Kidney (tissue), 14 donors: ENCODE data around the gene HTT-AS. TPM values are rescaled to one million over a fixed set of nuclear protein-coding genes. Genes with fewer than 3 reads are reported as not detected.

Experiments
- DNase-seq, 5 donors: peaks; one replicate each; pipeline ENCODE4 v3.0.0-alpha.2; 2013 to 2020
- FAIRE-seq: peaks from 2 replicates; lab custom pipeline; 2012; peaks lifted over from hg19 to GRCh38; lab: Jason Lieb, UNC
- H3K27ac ChIP-seq, 2 donors: one replicate each; pipeline ENCODE4 v1.7.0; 2013; ENCODE audit warnings: low read depth in 2 of 2, low read length in 2 of 2, inconsistent platforms in 1 of 2
- H3K27me3 ChIP-seq: one replicate; pipeline ENCODE4 v1.7.1; 2013; ENCODE audit warnings: low read length, inconsistent platforms; ENCODE audit not compliant: control insufficient read depth, insufficient read depth
- H3K36me3 ChIP-seq, 3 donors: one replicate each; pipeline versions ENCODE4 v1.7.0 to v1.7.1; 2013; ENCODE audit warnings: low read length in 3 of 3, control low read depth in 1 of 3, inconsistent platforms in 1 of 3; ENCODE audit not compliant: insufficient read depth in 3 of 3, control insufficient read depth in 2 of 3
- H3K4me1 ChIP-seq, 3 donors: one replicate each; pipeline versions ENCODE4 v1.7.0 to v1.7.1; 2013; ENCODE audit warnings: low read length in 3 of 3, inconsistent platforms in 1 of 3, low read depth in 1 of 3; ENCODE audit not compliant: control insufficient read depth in 2 of 3, insufficient read depth in 2 of 3
- H3K4me3 ChIP-seq, 3 donors: one replicate each; pipeline versions ENCODE4 v1.7.0 to v1.8.1; 2013; ENCODE audit warnings: low read length in 3 of 3, control low read depth in 1 of 3, inconsistent platforms in 1 of 3
- H3K9ac ChIP-seq, 3 donors: one replicate each; pipeline versions ENCODE4 v1.7.0 to v1.7.1; 2013; ENCODE audit warnings: low read length in 3 of 3, control low read depth in 1 of 3, inconsistent platforms in 1 of 3
- H3K9me3 ChIP-seq, 3 donors: one replicate each; pipeline versions ENCODE4 v1.7.0 to v1.7.1; 2013; ENCODE audit warnings: low read length in 3 of 3, control low read depth in 1 of 3, inconsistent platforms in 1 of 3; ENCODE audit not compliant: control insufficient read depth in 2 of 3, insufficient read depth in 1 of 3
- CTCF ChIP-seq: IDR thresholded peaks from 3 replicates; pipeline ENCODE4 v1.5.1; 2012; ENCODE audit warnings: mild to moderate bottlenecking, moderate library complexity, borderline replicate concordance; ENCODE audit not compliant: insufficient read depth; ENCODE audit errors: extremely low read depth
- intact Hi-C: fragments of 100-400 bp; cut with DNase I; formaldehyde crosslinking; loops from one replicate; pipeline ENCODE4 v1.11.1; 2022
- polyA plus RNA-seq: library from polyadenylated mRNA; stranded (reverse); fragments of 350-450 nt; fragmentation: Illumina TruSeq; extraction: RNeasy Lipid Tissue Mini Kit (QIAGEN cat#74804); gene quantifications from one replicate; pipeline ENCODE4 v1.2.3, GENCODE V29; 2014; ENCODE audit warnings: low read depth, low replicate concordance; ENCODE audit not compliant: insufficient read depth
- total RNA-seq: library from RNA; stranded (reverse); fragmentation: NEBNext Ultra II Directional; extraction: Animal tissue kit (Norgen Biotek cat#: 25700); gene quantifications from one replicate; pipeline ENCODE4 v1.2.1, GENCODE V29; 2021
- donor health status: control.
- donor health status: control.
- donor health status: control.
- donor health status: control.
- donor health status: control.
- donor health status: DM: yes; HTN: yes; CAD: no.
- donor health status: Normal renal cell carcinoma (clear cell type).

HTT-AS gene
- total and polyA plus RNA-seq, 2 donors from 2014 or later: not detected

DNA sequence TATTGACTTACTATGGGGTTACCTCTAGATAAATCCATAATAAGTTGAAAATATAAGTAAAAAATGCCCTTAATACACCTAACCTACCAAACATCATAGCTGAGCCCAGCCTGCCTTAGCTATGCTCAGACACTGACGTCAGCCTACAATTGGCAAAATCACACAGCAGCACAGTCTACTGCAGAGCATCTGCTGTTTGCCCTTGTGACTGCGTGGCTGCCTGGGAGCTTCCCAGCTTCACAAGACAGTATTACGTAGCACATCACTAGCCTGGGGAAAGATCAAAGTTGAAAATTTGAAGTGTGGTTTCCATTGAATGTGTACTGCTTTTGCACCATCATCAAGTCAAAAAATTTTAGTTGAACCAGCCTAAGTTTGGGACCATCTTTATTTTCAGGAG is 8.8 kb downstream of the HTT-AS start:
- TF ChIP-seq CTCF: no peak
- H3K27ac ChIP-seq: no peak overlapping the region
- FAIRE-seq (no peak), DNase-seq (no peak)
- no peak overlapping the region for H3K4me3 ChIP-seq
- H3K9ac ChIP-seq: no peak overlapping the region
- no peaks in the 10 kb centered on the region for H3K36me3 ChIP-seq
- intact Hi-C loops: no loop called here
- no peaks in the 10 kb centered on the region for H3K27me3 ChIP-seq
- no peaks in the 10 kb centered on the region for H3K4me1 ChIP-seq
- no peaks in the 10 kb centered on the region for H3K9me3 ChIP-seq

DNA sequence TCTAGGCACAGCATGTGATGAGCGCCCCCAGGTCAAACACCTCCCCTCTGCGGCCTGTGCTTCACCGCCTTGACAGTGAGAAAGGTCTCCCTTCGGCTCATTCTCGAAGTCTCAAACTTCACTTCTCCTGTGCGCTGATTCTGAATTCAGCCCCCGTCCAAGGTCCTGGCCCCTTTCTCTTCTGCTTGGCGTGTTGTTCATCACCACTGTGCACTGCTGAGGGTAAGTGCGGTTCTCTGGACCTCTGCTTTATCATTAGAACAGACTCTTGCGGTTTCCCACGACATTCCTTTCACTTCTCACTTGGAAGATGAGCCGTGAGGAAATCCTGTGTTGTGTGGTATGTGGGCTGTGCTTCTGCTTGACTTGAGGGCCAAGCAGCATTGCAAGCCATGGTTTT is 11.9 kb downstream of the HTT-AS start:
- no peak for FAIRE-seq
- H3K9me3 ChIP-seq: no peaks in the 10 kb centered on the region
- H3K27me3 ChIP-seq: no peaks in the 10 kb centered on the region
- intact Hi-C loops: no loop called here
- H3K4me1 ChIP-seq: no peaks in the 10 kb centered on the region
- H3K9ac ChIP-seq: no peak overlapping the region
- H3K27ac ChIP-seq: no peak overlapping the region
- DNase-seq: no peak
- no peaks in the 10 kb centered on the region for H3K36me3 ChIP-seq
- TF ChIP-seq CTCF: no peak
- no peak overlapping the region for H3K4me3 ChIP-seq

DNA sequence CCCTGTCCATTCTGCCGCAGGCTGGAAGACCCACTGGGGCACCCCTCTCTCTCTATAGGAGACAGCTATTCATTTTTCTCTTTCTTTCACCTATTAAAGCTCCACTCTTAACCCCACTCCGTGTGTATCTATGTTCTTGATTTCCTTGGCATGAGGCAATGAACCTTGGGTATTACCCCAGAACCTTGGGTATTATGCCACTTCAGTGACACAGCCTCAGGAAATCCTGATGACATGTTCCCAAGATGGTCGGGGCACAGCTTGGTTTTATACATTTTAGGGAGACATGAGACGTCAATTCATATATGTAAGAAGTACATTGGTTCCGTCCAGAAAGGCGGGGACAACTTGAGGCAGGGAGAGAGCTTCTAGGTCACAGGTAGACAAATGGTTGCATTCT is 13.4 kb downstream of the HTT-AS start:
- Histone ChIP-seq H3K27me3 (no peaks in the 10 kb centered on the region), H3K4me1 (no peaks in the 10 kb centered on the region), H3K36me3 (no peaks in the 10 kb centered on the region), H3K27ac (no peak overlapping the region), H3K9ac (no peak overlapping the region), H3K9me3 (no peaks in the 10 kb centered on the region), H3K4me3 (no peak overlapping the region)
- no peak for DNase-seq
- no peak for FAIRE-seq
- TF ChIP-seq CTCF: no peak
- intact Hi-C loops: no loop called here

- H3K4me1 ChIP-seq: no peaks in the 10 kb centered on the region
- intact Hi-C loops: no loop called here
- no peaks in the 10 kb centered on the region for H3K27me3 ChIP-seq
- DNase-seq (no peak), FAIRE-seq (no peak)
- H3K4me3 ChIP-seq: no peak overlapping the region
- no peak for TF ChIP-seq CTCF
- no peaks in the 10 kb centered on the region for H3K9me3 ChIP-seq
- H3K27ac ChIP-seq: no peak overlapping the region
- H3K36me3 ChIP-seq: no peaks in the 10 kb centered on the region
- H3K9ac ChIP-seq: no peak overlapping the region
Observed at GRCh38 chr4:3059943-3060342, 14.4 kb downstream of the HTT-AS start.
